HCT116 (cell line): ENCODE data around the gene SUPT5H.

Experiments
- CEBPB ChIP-seq: IDR thresholded peaks from 2 replicates; pipeline ENCODE4 v1.6.1; 2012; ENCODE audit warnings: low read depth
- CTCF ChIP-seq, 3 experiments: fragments of 200-600 bp in 1 of 3; sonication (generic) in 1 of 3; IDR thresholded peaks in 2 of 3; conservative IDR thresholded peaks in 1 of 3; 2 replicates each; pipeline ENCODE4 v1.5.1; 2012 to 2017; ENCODE audit warnings: low read depth in 2 of 3, low read length in 2 of 3, antibody characterized with exemption in 1 of 3, borderline replicate concordance in 1 of 3, control low read depth in 1 of 3, mild to moderate bottlenecking in 1 of 3, mixed read lengths in 1 of 3, mixed run types in 1 of 3, moderate library complexity in 1 of 3; ENCODE audit not compliant: insufficient read depth in 1 of 3
- EGR1 ChIP-seq: IDR thresholded peaks from 2 replicates; pipeline ENCODE4 v1.6.1; 2012; ENCODE audit warnings: low read depth
- EZH2 ChIP-seq: fragments of 200-600 bp; sonication (generic); IDR thresholded peaks from 2 replicates; pipeline ENCODE4 v1.6.1; 2017; ENCODE audit warnings: antibody characterized with exemption, mixed run types
- EZH2phosphoT487 ChIP-seq: fragments of 200-600 bp; IDR thresholded peaks from 2 replicates; pipeline ENCODE4 v1.6.1; 2018; ENCODE audit warnings: antibody characterized with exemption, borderline replicate concordance
- FOSL1 ChIP-seq: IDR thresholded peaks from 2 replicates; pipeline ENCODE4 v1.6.1; 2012; ENCODE audit warnings: low read depth
- JUND ChIP-seq: IDR thresholded peaks from 2 replicates; pipeline ENCODE4 v1.6.1; 2012
- MAX ChIP-seq: IDR thresholded peaks from 2 replicates; pipeline ENCODE4 v1.6.1; 2012
- POLR2A ChIP-seq: IDR thresholded peaks from 2 replicates; pipeline ENCODE4 v1.7.0; 2011; ENCODE audit warnings: borderline replicate concordance; ENCODE audit not compliant: insufficient read depth, insufficient read length; ENCODE audit errors: extremely low read depth
- POLR2AphosphoS5 ChIP-seq: IDR thresholded peaks from 2 replicates; pipeline ENCODE4 v1.6.1; 2011; ENCODE audit warnings: mild to moderate bottlenecking, low read depth, low read length, moderate library complexity
- ZBTB33 ChIP-seq: IDR thresholded peaks from 2 replicates; pipeline ENCODE4 v1.6.1; 2011; ENCODE audit warnings: mild to moderate bottlenecking, low read length, moderate library complexity; ENCODE audit not compliant: insufficient replicate concordance; ENCODE audit errors: extremely low read depth

DNA sequence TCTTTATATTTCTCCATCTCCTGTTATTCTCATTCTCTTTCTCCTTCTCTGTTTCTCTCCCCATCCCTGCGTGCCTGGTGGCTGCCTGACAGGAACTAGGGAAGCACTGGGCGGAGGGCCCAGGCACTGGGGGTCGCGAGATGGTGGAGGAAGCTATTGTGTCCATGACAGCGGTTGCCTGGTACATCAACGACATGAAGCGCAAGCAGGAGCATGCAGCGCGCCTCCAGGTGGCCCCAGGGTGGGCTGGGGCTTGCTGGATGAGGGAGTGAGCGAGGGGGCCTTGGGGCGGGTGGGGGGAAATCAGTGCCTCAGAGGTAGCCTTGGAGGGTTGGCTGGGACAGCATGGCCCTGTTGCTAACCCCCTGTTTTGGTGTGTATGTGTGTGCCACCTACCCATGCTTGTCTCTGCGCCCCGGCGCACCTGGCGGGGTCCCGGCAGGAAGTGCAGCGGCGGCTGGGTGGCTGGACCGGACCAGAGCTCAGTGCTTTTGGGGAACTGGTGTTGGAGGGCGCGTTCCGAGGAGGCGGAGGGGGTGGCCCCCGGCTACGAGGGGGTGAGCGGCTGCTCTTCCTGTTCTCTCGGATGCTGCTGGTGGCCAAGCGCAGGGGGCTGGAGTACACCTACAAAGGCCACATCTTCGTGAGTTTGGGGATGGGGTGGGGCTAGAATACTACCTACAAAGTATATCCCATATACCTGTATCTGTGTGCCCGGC, 27.8 kb upstream of the SUPT5H start:
- TF ChIP-seq POLR2AphosphoS5 (no peak), POLR2A (no peak), JUND (no peak), EZH2 (no peak), MAX (no peak), CTCF (IDR thresholded peaks at IDR 0.05 in 2 of 3, conservative IDR thresholded peaks at IDR 0.05 in 1 of 3; ENCODE audit: borderline replicate concordance in 1 of 3, insufficient read depth in 1 of 3, low read depth in 2 of 3, low read length in 2 of 3) (no peak), EGR1 (no peak), FOSL1 (no peak), EZH2phosphoT487 (no peak), CEBPB (no peak), ZBTB33 (no peak)
